GM19397 (cell line): ENCODE measurements around the gene ZKSCAN2.

ENCODE experiments used
- ATAC-seq: cut with Tn5 transposase; IDR thresholded peaks from one replicate; pipeline ENCODE4 v1.9.1; 2021; ENCODE audit warnings: mild to moderate bottlenecking, moderate library complexity; ENCODE audit not compliant: unreplicated experiment

ZKSCAN2 gene

DNA sequence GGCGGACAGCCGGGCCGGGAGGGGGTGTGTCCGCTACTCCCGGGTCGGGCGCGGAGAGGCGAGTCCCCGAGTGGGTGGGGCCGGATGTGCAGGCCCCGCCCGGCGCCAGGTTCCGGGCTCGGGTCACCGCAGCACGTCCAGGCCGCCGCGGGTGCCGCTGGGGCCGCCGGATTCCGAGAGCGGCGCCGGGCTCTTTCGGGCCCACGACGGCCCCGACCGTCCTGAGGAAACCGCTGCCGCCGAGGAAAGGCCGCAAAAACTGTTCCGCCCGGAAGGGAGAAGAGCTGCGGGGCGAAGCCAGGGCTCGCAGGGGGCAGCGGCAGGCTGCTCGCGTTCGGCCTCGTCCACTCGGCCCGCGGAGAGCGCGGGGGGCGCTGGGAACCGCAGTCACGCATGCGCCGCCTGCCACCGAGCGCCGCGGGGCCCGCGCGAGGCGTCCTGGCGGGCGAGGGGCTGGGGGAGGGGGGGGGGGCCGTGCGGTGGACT is at the start of gene ZKSCAN2:
Gene ZKSCAN2, minus strand, starts transcription at position 376 of the 486 bp plus-strand sequence. CDS start 718 bp downstream, outside the sequence.
- ATAC-seq, result peak; percentile 84

DNA sequence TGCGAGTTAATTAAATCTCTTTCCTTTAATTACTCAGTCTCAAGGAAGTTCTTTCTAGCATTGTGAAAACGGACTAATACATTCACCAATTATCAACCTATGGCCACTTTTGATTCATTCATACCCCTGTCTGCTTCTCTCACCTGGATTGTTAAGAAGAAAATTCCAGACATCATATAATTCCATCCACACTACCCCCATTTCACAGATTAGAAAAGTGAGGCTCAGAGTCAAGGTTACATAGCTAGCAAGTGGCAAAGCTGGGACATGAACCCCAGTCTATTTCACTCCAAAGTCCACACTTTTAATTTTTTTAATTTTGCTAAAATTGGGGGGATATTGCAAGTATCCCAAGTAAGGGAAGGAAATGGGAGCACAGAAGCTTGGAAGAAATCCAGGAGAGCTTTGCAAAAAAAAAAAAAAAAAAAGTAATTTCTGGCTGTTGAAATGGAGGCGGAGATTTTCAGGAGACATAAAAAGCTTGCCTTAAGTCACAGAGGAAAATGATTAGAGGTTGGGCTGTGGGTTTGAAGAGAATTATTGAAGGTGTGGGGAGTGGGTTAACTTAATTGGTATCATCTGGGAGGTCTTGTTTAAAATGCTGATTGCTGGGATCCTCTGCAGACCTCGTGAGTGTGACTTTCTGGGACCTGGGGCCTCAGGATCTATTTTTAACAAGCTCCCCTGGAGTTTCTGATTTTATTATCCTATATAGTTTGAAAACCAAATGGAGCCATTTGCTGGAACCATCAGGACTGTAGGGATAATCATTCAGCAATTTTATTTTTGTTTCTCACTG is 42.3 kb upstream of the ZKSCAN2 start:
- no peak for ATAC-seq

DNA sequence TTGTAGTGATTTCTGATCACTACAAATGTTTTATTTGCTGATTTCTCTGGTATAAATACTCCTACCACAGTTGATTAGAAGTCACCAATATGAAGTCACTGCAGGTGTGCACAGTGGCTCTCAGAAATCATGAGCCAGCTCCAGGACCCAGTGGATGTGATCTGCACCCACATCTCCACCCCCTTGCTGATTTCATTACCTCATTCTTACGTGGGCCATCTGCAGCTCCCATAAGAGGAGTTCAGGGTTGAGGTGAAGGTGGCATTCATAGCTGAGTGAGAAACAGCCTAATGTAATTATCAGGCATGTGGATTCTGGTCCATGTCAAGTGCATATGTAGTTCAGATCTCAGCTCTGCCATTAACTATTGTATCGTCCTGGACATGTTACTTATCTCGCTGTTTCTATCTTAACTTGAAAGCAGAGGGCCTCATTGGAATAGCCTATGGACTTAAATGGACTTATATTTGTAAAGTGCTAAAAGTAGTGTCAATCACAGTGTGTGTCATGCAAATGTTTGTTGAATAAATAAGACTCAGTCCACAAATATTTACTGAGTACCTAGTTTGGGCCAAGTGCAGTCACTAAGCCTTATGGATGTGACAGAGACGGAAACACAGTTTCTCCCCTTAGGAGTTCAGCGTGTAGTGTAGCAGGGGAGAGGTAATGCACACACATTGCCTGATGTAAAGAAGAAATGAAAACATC is 40.7 kb upstream of the ZKSCAN2 start:
- ATAC-seq, result no peak

DNA sequence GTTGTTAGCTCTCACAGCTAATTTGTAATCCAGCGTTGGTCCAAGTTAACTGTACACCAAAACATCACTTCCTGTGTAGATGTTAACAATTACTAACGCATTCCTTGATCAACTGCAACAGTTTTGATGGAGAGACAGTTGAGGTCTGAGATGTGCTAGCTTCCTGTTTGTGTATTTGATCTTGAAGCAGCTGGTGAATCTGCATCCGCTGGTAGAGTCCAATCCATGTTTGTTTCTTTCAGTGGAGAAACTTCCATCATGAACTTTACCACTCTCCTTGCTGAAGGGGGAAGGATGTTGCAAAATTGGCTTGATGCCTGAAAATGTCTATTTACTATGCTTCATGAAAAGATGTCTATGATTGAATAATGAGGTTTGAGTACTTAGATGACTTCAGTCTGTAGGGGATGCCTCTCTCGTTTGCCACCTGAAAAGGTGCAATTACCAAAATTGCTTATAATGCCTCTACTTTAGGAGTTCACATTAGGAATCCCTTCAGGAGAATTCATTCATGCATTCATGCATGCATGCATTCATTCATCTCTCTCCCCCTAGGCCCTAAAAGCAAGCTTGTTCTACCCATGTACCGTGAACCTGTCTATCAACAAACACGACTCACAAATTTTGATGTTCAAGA is 39.6 kb upstream of the ZKSCAN2 start:
- ATAC-seq, result no peak

DNA sequence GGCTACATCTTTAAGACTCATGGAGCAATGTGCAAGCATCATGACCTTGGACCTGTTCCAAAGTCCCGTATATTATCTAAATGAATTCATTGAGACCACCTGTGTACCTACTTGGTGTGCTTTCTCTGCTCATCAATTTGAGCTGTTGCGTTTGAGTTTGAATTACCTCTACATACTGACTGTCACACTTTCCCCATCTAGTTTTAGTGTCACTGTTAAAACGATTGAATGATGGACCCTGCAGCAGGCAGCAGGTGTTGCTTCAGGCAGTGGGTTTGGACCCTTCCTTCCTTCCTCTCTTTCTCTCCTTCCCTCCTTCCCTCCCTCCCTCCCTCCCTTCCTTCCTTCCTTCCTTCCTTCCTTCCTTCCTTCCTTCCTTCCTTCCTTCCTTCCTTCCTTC is 33.9 kb upstream of the ZKSCAN2 start:
- ATAC-seq, result no peak

DNA sequence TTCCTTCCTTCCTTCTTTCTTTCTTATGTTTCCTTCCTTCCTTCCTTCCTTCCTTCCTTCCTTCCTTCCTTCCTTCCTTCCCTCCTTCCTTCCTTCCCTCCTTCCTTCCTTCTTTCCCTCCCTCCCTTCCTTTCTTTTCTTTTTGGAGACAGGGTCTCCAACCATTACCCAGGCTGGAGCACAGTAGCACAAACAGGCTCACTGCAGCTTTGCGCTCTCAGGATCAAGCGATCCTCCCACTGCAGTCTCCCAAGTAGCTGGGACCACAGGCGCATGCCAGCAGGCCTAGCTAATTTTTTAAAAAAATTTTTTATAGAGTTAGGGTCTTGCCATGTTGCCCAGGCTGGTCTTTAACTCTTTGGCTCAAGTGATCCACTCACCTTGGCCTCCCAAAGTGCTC is 31.8 kb upstream of the ZKSCAN2 start:
- no peak for ATAC-seq

DNA sequence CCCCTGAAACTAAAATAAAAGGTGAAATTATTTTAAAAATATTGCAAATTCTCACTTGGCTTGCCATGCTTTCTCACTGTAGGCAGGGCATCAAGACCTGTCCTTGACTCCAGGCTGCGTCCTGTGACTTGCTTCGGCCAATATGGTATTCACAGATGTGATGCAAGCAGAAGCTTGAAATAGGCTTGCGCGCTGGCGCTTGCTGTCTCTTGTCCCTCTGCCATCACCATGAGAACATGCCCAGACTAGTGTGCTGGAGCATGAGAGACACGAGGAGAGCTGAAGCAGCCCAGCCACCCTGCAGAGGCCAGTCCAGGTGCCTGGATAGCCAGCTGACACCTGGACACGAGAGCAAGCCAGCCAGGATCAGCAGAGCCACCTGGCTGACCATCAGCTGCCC is 21.8 kb upstream of the ZKSCAN2 start:
- no peak for ATAC-seq

DNA sequence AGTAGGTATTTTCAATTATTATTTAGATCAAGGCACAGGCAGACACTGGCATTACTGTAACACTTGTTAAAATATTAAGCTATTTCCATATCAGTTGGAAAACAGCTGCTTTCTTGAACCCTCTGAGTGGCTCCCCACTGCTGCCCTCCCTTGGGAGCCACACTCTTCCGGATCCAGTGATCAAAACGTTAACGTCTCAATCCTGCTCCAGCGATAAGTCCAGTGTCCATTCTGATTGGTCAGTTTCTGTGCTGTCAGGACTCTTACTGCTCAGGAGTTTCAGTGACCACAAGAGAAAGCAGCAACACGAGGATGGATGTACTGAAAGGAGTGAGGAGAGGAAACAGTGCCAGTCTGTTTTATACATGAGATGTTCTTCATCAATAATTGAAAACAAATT is 13.8 kb upstream of the ZKSCAN2 start:
- ATAC-seq, result no peak

DNA sequence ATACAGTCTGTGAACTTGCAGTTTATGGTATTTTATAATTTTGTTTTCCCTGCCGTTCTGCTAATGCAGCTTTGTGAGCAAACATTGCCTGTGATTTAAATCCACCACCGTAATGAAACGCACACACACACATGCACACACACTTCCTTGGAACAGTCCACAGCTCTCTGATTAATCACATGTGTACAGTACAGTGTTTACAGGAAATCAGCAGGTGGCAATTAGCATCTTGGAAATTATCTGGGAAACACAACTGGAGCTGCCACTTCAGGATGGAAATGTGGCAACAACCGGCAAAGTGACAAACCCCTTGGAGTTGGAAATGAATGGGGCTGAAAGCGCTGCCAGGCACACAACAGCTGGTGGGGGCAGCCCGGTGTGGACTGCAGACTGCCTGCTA is 12.9 kb upstream of the ZKSCAN2 start:
- ATAC-seq, result no peak

DNA sequence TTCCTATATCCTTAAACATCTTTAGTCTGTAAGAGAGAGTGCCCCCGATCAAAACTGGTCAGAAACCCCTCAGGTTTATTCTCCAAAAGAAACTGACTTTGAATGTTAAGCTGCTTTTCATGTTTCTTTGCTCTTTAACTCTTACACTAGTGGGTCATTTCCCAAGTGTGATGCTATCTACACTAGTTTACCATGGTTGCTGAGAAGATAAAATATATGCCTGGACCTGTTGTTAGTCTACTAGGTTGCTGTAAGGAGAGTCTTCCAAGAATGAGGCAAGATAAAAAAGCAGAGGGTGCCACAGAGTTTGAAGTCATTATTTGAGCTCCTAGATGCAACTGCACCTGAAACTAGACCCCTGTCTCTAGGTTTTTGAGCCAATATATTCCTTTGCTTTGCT is 12.2 kb upstream of the ZKSCAN2 start:
- ATAC-seq, result no peak

DNA sequence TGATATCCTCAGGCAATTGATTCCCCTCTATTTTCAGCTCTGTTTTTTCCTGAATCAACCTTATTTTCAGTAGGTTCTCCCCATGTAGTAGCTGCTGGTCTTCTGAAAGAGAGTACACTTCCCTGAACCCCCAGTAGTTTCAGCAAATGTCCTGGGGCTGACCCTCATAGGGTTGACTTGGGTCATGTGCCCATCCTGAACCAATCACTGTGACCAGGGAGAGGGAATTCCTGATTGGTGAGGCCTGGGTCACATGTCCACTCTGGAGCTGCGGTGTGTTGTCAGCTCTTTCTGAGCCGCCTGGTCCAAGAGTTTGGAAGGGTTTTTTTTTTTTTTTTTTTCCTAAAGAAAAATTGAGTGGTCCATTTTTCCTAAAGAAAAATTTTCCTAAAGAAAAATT is 8.3 kb upstream of the ZKSCAN2 start:
- ATAC-seq, result no peak

DNA sequence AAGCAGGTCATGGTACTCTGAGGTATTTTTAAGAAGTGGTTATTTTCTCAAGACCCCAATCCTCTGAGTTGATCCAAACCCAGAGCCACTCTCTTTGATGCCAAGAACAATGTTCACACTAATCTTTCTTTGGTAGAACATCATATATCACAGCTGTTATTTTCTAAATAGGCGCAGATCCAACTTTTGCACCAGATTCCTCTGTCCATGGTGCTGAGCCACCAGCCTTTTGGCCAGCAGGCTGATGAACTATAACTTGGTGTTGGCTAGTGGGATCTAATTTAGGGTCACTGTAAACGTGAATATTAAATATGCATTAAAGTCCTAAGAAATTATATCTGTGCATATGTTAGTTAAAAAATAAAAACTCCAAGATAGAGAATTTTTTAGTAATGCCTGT is 7.0 kb upstream of the ZKSCAN2 start:
- no peak for ATAC-seq

DNA sequence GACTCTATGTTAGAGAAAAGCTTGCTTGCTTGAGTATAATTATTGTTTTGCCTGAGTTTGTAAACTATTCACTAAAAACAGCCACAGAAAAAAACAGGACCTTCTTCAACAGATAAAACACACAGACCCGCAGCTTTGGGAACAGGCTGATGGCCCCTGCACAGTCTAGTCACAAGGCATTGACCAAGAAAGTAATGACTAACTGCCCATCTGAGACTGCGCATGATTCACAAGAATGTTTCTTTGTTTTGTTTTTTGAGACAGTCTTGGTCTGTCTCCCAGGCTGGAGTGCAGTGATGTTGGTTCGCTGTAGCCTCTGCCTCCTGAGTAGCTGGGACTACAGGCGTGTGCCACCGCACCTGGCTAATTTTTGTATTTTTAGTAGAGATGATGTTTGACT is 2.8 kb upstream of the ZKSCAN2 start:
- no peak for ATAC-seq

DNA sequence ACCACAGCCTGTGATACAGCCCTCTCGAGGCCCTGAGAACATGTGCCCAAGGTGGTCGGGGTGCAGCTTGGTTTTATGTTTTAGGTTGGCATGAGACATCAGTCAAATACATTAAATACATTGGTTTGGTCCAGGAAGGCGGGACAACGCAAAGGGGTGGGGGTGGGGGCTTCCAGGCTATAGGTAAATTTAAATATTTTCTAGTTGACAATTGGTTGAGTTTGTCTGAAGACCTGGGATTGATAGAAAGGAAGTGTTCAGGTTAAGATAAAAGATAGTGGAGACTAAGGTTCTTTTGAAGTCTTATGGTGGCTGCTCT is 1.2 kb upstream of the ZKSCAN2 start:
- no peak for ATAC-seq

DNA sequence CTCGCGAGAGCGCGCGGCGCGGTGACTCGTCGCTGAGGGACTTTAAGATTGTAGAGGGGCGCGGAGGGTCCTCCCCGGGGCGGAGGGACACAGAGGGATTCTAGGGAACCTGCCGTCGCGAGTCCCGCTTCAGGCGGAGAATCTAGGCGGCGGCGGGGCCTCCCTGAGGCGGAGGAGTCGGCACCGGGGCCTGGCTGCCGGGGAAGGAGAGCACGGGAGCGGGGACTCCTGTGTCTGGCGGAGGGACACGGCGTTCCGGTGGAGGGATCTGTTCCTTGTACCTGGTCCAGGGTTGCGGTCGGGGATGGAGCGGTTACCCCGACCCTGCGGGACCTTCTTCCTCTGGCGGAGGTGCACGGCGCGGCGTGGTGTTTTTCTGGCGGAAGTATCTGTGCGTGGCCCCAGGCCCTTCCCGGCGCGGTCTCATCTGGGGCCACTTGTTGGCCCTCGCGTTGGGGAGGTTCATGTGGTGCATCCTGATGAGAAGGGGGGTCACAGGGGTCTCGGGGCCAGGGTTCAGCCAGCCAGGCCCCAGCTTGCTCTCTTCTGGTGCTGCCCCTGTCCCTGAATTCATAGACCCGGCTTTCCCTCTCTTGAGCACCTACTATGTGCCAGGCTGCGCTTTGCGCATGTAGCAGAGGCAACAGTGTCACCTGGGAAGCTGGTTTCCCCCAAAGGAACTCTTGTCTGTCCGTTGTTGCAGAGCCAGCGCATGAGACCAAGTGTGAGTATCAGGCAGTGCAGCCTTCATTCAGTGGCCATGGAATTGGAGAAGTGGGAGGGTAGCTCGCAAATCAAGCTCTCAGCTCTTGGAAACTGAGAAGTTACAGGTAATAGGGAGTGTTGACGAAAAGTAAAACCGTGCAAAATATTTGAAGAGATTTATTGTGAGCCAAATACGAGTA is 563 bp upstream of the ZKSCAN2 start:
- peak; percentile 37 for ATAC-seq

DNA sequence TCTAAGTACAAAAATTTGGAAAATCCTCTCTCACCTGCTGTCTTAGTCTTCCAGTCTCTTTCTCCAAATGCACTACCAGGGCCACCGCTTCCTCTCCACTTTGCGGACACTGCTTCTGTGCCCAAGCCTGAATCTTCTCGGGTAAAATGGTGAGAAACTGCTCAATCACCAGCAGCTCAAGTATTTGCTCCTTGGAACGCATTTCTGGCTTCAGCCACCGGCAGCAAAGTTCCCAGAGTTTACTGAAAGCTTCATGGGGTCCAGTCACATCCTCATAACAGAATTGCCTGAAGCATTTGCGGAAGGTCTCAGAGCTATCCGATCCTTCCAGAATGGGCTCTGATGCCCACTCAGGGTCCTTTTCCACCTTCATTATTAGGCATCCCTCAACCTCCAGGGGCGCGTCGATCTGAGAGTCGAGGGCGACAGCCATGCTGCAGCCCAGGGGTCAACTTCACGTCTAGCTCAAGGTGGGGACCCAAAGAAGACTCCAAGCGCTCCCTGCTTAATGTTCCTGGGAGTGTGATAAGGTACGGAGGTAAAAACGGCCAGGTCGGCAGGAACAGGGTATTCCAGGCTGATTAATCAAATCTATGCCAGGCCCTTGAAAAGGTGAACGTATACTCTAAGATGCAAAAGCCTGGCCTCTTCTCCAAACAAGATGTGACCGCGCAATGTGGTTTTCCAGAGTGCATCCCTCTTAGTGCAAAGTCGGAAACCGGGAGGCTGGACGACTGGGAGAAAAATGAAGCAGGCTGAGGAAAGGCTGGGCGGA is 763 bp downstream of the ZKSCAN2 start:
- peak; percentile 12 for ATAC-seq

DNA sequence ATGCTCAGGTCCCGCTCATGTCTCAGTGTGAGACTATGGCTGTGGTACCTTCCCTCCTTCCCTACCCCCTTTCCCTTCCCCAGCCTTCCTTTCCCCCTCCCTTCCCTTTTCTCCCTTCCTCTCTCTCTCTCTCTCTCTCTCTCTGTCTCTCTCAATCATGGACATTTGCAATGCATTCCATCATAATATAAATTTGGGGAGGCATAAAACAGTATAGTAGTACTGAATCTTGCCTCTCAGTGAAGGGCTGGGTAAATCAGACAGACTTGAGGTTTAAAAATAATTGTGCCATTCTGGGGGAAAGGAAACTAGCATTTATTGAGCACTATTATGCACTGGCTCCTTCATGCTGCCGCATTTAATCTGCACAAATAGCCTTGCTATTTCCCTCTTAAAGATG is 4.3 kb downstream of the ZKSCAN2 start:
- ATAC-seq, result no peak

DNA sequence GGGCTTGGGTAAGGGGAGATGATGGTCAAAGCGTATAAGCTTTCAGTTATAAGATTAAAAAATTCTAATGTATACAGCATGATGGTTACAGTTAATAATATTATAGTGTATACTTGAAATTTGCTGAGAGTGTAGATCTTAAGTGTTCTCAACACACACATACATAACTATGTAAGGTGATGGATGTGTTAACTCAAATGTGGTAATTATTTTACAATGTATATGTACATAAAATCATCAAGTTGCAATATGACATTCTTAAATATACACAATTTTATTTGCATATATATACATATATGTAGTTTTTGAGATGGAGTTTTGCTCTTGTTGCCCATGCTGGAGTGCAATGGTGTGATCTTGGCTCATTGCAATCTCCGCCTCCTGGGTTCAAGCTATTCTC is 7.2 kb downstream of the ZKSCAN2 start:
- ATAC-seq, result no peak

DNA sequence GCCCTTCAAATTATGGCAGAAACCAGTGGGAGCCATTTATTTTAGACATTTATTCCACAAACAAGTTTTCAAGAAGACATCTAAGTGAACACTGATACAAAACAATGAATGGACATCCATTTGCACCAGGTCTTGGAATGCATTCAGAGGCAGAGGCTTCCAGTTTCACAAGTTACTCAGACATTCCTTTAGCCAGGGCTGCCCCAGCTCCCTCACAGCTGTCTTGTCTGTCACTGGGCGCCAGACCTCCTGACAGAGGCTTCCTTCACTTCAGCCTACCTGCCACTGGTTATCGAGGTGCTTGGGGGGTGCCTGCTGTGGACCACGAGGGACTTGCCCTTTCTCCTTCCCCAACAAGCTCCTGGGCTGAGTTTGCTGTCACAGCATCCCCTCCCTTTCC is 21.7 kb downstream of the ZKSCAN2 start:
- ATAC-seq, result no peak

DNA sequence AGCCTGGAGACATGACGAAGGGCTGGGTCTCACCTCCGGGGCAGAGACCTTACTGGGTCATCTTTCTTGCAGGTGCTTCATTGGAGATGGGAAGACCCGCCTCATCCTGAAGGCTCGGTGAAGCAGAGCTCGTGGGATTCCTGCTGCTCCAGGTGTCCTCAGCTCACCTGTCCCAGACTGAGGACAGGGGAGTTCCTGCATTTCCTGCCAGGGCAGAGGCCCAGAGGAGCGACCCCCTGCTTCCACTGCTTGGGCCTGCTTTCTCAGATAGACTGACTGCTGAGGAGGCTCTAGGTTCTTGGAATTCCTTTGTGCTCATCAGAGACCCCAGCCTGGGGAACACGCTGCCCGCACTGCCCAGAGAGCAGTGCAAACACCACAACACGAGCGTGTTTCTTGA is 29.3 kb downstream of the ZKSCAN2 start:
- no peak for ATAC-seq
